Anterior cingulate cortex (tissue), 58 donors: ENCODE measurements around the gene AHR.
"Not testable (repeated sequence)": the region's sequence is repeated elsewhere in the genome, so short reads cannot be mapped to it uniquely, and the experiment has no call there.

Experiments used
- DNase-seq, 58 donors: peaks; one replicate each; lab custom pipeline; 2025; lab: John Stamatoyannopoulos, UW

The AHR gene

GRCh38 chr7:17369691-17370426 lies 71.4 kb downstream of the AHR start:
- DNase-seq, result peak in 8 of 58 donors; percentile 8 to 47 (median 18)

DNA sequence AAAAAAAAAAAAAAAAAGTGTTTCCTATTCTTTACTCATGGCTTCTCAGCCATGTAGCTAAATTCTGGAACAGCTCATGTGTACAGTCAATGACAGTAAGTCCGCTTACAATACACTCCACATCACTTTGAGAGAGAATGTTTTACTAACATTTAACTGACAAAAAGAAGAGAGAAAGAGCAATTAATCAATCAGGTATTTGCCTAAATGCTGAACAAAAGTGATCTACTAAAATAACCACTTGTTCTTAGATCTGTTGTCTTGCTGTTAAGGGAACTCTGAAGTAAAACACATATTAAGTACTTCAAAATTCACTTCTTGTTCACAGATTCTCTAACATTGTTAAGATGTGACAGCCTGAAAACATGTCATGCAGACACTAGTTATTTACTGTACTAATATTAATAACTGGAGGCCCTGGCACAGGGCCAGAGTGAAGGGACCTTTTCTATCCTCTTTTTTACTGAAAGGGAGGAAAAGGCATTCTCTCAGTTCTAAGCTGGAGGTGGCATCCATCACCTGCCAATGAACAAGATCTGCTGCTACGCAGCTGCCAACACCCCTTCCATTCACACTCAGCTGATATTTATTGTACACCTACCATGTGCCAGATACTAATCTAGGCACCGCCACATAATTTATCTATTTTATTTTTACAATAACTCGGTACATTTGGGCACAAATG lies 72.6 kb downstream of the AHR start:
- no peak for DNase-seq

DNA sequence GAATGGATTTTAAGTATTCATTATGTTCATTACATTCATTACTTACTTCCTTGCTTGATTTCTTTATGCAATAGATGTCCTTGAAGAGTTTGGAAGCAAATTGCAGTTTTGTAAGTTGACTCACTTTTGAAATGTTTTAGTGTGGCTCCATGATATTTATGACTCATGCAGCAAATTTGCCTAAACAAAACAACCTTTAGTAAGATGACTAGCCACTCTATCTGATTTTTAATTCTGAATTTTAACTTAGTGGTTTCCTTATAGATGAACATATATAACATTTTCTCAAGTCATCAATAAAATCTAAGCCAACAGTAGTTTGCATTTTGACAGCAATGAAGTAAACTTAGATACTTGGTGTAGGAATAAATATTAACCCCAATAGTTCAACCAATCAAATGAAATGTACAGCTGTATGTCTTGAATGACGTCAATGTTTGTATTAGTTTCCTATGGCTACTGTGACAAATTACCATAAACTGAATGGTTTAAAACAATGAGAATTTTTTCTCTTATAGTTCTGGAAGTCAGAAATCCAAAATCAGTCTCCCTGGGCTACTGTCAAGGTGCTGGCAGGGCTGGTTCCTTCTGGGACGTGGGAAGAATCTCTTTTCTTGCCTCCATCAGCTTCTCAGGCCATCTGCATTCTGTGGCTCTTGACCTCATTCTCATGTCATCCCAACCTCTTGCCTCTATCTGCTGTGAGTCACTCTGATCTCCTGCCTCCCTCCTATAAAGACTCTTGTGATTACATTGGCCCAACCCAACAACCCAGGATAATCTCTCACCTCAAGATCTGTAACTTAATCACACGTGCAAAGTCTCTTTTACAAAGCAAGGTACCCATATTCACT lies 73.4 kb downstream of the AHR start:
- DNase-seq, result no peak

GRCh38 chr7:17374157-17374556 lies 75.7 kb downstream of the AHR start:
- DNase-seq, result no peak

DNA sequence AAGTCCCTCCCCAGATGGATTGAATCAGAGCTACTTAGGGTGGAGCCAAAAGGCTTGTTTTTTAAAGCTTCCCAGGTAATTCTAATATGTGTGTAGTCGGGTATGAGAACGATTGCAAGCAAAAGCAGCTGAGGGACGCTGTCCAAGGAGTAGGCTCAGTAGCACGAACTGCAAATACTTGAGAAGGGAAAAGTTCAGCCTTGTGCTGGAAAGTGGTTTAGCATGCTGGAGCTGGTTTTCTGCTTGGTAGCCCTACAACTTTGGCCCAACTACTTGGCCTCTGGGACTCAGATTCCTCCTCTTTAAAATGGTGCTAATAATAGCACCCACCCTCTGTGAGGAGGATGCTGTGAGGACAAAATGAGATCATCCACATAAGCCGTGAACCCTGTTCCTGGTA lies 76.2 kb downstream of the AHR start:
- no peak for DNase-seq

- no peak for DNase-seq
Observed at GRCh38 chr7:17376595-17376994, 78.1 kb downstream of the AHR start.

DNA sequence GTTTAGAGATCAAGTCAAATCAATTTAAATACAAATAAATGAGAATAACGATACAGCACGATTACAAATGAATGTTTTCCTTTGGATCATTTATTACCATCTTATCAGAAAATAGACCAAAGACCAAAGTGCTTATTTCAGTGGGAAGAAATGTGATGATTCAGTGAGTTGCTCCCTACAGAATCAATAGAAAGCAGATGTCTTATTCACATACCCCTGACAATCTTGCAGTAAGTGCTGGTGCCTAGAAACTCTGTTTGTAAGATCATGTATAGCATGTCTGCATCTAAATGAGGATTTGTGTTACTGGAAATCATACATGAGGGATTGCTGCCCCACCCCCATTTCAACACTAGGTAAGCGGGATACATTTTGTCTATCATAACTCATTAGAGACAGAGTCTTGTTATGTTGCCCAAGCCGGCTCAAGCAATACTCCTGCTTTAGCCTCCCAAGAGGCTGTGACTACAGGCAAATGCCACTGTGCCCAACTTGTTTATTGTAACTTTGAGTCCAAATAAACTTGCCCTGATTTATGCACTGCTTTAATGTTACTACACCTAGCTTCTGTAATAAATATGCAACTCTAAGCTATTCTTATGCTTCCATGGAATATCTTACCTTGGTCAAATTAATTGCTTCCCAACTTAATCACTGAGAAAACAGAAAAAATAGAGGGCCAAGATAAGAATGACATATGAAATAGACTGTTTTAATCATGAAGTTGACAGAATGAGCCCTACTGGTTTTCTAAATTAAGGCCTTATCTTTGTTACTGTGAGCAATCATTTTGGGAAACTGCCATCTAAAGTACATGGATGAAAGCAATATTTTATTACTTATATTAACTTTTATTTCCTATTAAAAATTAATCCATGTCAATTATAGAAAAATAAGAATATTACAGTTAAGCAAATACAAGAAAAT lies 82.5 kb downstream of the AHR start:
- DNase-seq, result no peak

GRCh38 chr7:17382408-17383354 lies 84.2 kb downstream of the AHR start:
- DNase-seq, result not testable (repeated sequence)

GRCh38 chr7:17384400-17384799 lies 85.9 kb downstream of the AHR start:
- no peak for DNase-seq

DNA sequence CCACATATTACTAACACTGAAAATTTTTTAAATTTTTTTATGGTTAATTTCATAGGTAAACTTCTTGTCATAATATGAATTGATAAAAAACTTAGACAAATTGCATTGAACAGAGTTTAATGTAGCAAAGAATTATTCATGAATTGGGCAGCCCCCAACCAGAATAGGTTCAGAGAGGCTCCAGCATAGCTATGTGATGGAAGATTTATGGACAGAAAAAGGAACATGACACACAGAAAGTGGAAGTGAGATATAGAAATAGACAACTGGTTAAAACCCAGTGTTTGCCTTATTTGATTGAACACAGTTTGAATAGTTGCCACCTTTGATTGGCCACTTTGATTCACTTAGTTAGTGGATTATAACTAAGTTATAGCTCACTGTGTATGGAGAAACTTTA lies 87.2 kb downstream of the AHR start:
- no peak for DNase-seq

DNA sequence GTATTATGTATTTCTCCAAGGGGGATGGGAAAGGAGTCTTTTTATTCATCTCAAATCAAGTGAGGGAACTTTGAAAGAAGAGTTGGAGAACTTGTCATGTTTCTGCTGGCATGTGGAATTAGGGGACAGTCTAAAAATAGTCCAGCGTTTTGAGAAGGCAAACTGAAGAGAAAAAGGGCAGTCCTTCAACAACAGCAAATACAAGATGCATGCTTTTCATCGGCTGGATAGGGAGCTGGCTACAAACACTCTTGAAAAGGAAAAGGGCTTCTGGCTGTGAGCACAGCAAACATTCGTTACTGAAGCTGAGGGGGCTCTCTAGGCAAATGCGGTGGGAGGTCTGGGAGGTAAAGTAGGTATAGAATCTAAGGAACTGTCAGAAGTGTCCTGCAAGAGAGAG lies 91.9 kb downstream of the AHR start:
- no peak for DNase-seq

DNA sequence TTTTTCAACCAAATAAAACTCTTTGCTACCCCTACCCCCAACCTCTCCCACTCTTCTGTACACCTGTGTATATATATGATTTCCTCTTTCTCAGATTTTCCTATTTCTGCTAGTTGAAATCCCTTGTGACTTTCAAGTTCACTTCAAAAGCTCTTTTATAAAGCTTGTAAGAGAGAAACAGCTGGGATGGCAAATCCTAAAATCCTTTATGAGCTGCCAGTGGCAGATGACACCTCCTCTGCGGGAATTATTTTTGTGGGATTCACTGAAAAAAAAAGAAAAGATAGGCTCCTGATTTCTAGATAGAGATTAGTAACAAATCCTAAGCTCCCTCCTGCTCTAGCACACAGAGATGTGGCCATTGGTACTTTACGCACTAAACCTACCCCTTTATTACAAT lies 92.9 kb downstream of the AHR start:
- DNase-seq, result no peak

DNA sequence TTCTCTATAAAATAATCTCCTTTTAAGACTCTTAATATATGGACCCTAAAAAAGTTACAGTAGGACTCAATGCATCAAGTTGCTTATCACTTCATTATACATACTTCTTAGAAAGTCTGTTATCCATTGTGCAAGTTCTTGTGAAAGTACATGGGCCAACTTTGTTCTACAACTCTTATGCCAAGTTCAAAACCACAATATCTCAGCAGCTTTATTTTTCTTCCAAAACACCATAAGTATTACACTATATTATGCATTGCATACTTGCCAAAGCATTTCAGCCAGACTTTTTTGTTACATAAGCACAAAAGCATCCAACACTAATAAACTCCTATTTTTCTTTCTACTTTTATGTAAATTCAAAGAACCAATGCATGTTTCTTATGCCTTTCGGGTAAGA lies 94.4 kb downstream of the AHR start:
- DNase-seq, result no peak

DNA sequence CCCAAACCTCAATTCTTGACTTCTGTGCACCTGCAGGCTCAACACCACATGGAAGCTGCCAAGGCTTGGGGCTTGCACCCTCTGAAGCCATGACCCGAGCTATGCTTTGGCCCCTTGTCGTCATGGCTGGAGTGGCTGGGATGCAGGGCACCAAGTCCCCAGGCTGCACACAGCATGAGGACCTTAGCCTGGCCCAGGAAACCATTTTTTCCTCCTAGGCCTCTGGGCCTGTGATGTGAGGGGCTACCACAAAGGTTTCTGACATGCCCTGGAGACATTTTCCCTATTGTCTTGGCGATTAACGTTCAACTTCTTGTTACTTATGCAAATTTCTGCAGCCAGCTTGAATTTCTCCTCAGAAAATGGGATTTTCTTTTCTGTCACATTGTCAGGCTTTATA lies 96.1 kb downstream of the AHR start:
- DNase-seq, result not testable (repeated sequence)
